CD1c-positive myeloid dendritic cell (primary cell): ENCODE data around the gene VPS13C.

ENCODE experiments used
- DNase-seq: peaks from one replicate; pipeline ENCODE4 v3.0.0-alpha.2; 2016; ENCODE audit errors: extremely low spot score

Gene VPS13C

GRCh38 chr15:61819386-61819785 lies 240.9 kb downstream of the VPS13C start:
- no peak for DNase-seq

- no peak for DNase-seq
Measured at GRCh38 chr15:61818801-61819200, 241.4 kb downstream of the VPS13C start.

- no peak for DNase-seq
Measured at GRCh38 chr15:61816856-61817255, 243.4 kb downstream of the VPS13C start.

- DNase-seq: no peak
Measured at GRCh38 chr15:61815356-61816083, 244.7 kb downstream of the VPS13C start.

- DNase-seq: no peak
Measured at GRCh38 chr15:61812476-61812875, 247.8 kb downstream of the VPS13C start.

- no peak for DNase-seq
Measured at GRCh38 chr15:61811952-61812351, 248.3 kb downstream of the VPS13C start.

GRCh38 chr15:61809216-61809615 lies 251.0 kb downstream of the VPS13C start:
- DNase-seq: no peak

- DNase-seq: no peak
Measured at GRCh38 chr15:61807281-61807929, 252.8 kb downstream of the VPS13C start.
